ENCODE data around the gene EOGT. TPM values are rescaled to one million over a fixed set of nuclear protein-coding genes. Genes with fewer than 3 reads are reported as not detected.

EOGT gene
- total and polyA plus RNA-seq, 10 of the 15 experiments (the other 5 are each of a cell fraction or from before 2014, with no cell fraction given) = 3.5 to 16.5 (median 8.3) TPM

DNA sequence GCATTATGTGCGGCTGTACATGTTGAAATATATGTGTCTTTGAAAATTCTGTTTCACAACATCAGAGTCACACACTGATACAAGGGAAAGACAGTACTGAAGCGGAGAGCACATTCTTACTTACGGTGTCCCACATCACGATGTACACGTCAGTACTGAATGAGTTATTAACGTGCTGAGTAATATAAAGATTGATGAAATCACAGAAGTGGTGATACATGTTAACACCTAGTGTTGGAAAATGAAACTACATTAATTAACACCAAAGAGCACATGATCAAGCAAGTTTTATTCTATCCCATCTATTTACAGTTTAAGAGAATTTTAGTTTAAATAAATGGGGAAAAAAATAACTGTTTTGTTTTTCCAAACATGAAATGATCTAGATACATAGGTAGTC, 15.6 kb downstream of the EOGT start (continued):
- TF ChIP-seq IKZF2 (IDR thresholded peaks at IDR 0.05) = peak in 1 of 2 experiments; percentile 55; a peak in 2 of 4 replicates
- no peak for TF ChIP-seq SRF (IDR thresholded peaks at IDR 0.05; ENCODE audit: low read depth in 2 of 2, low read length in 2 of 2)
- peak; percentile 57; the same call in 1 of the 2 replicates for TF ChIP-seq PKNOX1 (IDR thresholded peaks at IDR 0.05)
- peak; percentile 95 for TF ChIP-seq MTA2 (IDR thresholded peaks at IDR 0.05; ENCODE audit: low read depth)
- no peak for TF ChIP-seq EED (IDR thresholded peaks at IDR 0.05; ENCODE audit: low read depth)
- TF ChIP-seq HCFC1 (IDR thresholded peaks at IDR 0.05; ENCODE audit: low read length) = no peak
- no peak for TF ChIP-seq SUPT20H (IDR thresholded peaks at IDR 0.05; ENCODE audit: borderline replicate concordance, control insufficient read depth, low read depth, low read length)
- no peak for TF ChIP-seq MTA3 (IDR thresholded peaks at IDR 0.05; ENCODE audit: borderline replicate concordance, low read length)
- TF ChIP-seq MLLT1 (IDR thresholded peaks at IDR 0.05) = peak; percentile 75; the same call in 1 of the 2 replicates
- 0 out of 2 replicates have a peak, but pooled peaks have one; percentile 28 for TF ChIP-seq BCL11A (IDR thresholded peaks at IDR 0.05; ENCODE audit: low read depth, low read length)

GRCh38 chr3:68996356-68996995, 17.0 kb downstream of the EOGT start:
- no peak overlapping the region for H3K9ac ChIP-seq (ENCODE audit: control insufficient read depth, insufficient read depth, low read length)
- no peaks in the 10 kb centered on the region for H4K20me1 ChIP-seq (ENCODE audit: control insufficient read depth, insufficient read depth)
- H3K4me2 ChIP-seq (ENCODE audit: control insufficient read depth, insufficient read depth) = no peak overlapping the region
- H3K36me3 ChIP-seq (ENCODE audit: control insufficient read depth in 2 of 2, insufficient read depth in 2 of 2, low read length in 1 of 2) = peaks cover 0 to 4% of the 10 kb centered on the region in 2 experiments; a peak in 2 of 4 replicates
- H3K27ac ChIP-seq (ENCODE audit: control insufficient read depth, insufficient read depth) = no peak overlapping the region
- H2AFZ ChIP-seq (ENCODE audit: control insufficient read depth, low read depth, low read length) = no peak overlapping the region
- FAIRE-seq (no peak), ATAC-seq (peak; percentile 29), DNase-seq (ENCODE audit: low read depth, low spot score) (no peak)
- no peak for TF ChIP-seq IKZF1 (conservative IDR thresholded peaks at IDR 0.05)
- in situ Hi-C loops (cut with MboI) = no loop called here
- ChIA-PET CTCF (interaction anchor here (0.6 to 1.3 kb wide), 4 partner anchors 10 to 95 kb away, joined by 3 read pairs; partner anchors contain the start of gene EOGT), RAD21 (ENCODE audit: unreplicated experiment) (no interaction called here), POLR2A (no interaction called here), SMC1A (ENCODE audit: uncharacterized antibody, unreplicated experiment) (interaction anchor here (0.7 to 1.9 kb wide), 3 partner anchors 12 to 427 kb away, joined by 4 to 6 read pairs (median 4); no protein-coding TSS in a partner anchor)
- H3K4me3 ChIP-seq = no peak overlapping the region
- BruUV-seq (replicated peaks) = TSS peak; percentile 54
- no peaks in the 10 kb centered on the region for H3K27me3 ChIP-seq (replicated peaks in 1 of 2; ENCODE audit: control insufficient read depth in 2 of 2, insufficient read depth in 2 of 2, low read length in 1 of 2)
- intact Hi-C loops (cut with micrococcal nuclease; ENCODE audit: unreplicated experiment) = no loop called here
- H3K4me1 ChIP-seq (ENCODE audit: control insufficient read depth, insufficient read depth, low read length) = no peaks in the 10 kb centered on the region
- 70% methylated on average over 8 of the region's 8 CpGs for WGBS (ENCODE audit: insufficient coverage, insufficient replicate concordance, low lambda C conversion rate, missing lambda C conversion rate)
- no peaks in the 10 kb centered on the region; the same call in 2 of the 3 replicates for H3K9me3 ChIP-seq (replicated peaks; ENCODE audit: control insufficient read depth, insufficient read depth, low read length)
- no peaks in the 10 kb centered on the region for H3K79me2 ChIP-seq (ENCODE audit: control insufficient read depth, insufficient read depth, low read length)

Data from GM12878 (cell line).